Esophagus muscularis mucosa (tissue), 4 donors: Measurements from ENCODE around the gene TEX35. TPM values are rescaled to one million over a fixed set of nuclear protein-coding genes. Genes with fewer than 3 reads are reported as not detected.
A peak's percentile ranks its signal among the peaks of the same experiment; 100 is the strongest.

Source experiments
- DNase-seq: peaks from one replicate; pipeline ENCODE4 v3.0.0-alpha.2; 2017; ENCODE audit errors: extremely low spot score
- H3K27ac ChIP-seq, 4 donors: fragments of 200-600 bp; sonication (generic); replicated peaks in 1 of 4; 1 replicate in 3 of 4; 2 replicates in 1 of 4; pipeline ENCODE4 v1.5.1; 2016 to 2019; ENCODE audit warnings: mild to moderate bottlenecking in 1 of 4
- H3K27me3 ChIP-seq, 4 donors: fragments of 200-600 bp; sonication (generic); one replicate each; pipeline versions ENCODE4 v1.5.1 to v1.6.0; 2016 to 2019
- H3K36me3 ChIP-seq, 4 donors: fragments of 200-600 bp; sonication (generic); one replicate each; pipeline ENCODE4 v1.5.1; 2016 to 2019
- H3K4me1 ChIP-seq, 4 donors: fragments of 200-600 bp; sonication (generic); one replicate each; pipeline ENCODE4 v1.5.1; 2016 to 2019
- H3K4me3 ChIP-seq, 4 donors: fragments of 200-600 bp; sonication (generic); 1 replicate in 2 of 4; 2 replicates in 2 of 4; pipeline ENCODE4 v1.5.1; 2016 to 2019; ENCODE audit warnings: mild to moderate bottlenecking in 4 of 4, moderate library complexity in 1 of 4
- H3K9me3 ChIP-seq, 4 donors: fragments of 200-600 bp; sonication (generic); 1 replicate in 3 of 4; 2 replicates in 1 of 4; pipeline ENCODE4 v1.5.1; 2016 to 2019
- EP300 ChIP-seq: sonication (generic); formaldehyde crosslinking; IDR thresholded peaks from one replicate; pipeline ENCODE4 v1.6.1; 2017; ENCODE audit warnings: antibody characterized with exemption
- POLR2A ChIP-seq: fragments of 450-650 bp; IDR thresholded peaks from one replicate; pipeline ENCODE4 v1.6.1; 2017; ENCODE audit warnings: antibody characterized with exemption, moderate library complexity, mild to moderate bottlenecking, low read depth
- POLR2AphosphoS5 ChIP-seq, 2 donors: sonication (generic); formaldehyde crosslinking; IDR thresholded peaks; one replicate each; pipeline ENCODE4 v1.6.1; 2017; ENCODE audit warnings: antibody characterized with exemption in 2 of 2
- WGBS: methylation state at CpG from one replicate; pipeline ENCODE4 v1.1.5; 2018; 5-methylcytosine and 5-hydroxymethylcytosine counted together
- intact Hi-C: fragments of 100-400 bp; cut with DNase I; formaldehyde crosslinking; loops from one replicate; pipeline ENCODE4 v1.15.1; 2023
- total RNA-seq, 4 donors: library from RNA; depleted of rRNA; stranded (reverse); fragments of >200 nt; gene quantifications; one replicate each; pipeline versions ENCODE4 v1.1.0 to v1.2.1, GENCODE V29; 2016
- TF ChIP-seq, protein P1 (sequence below), 3 experiments: fragments of 200-600 bp in 2 of 3; fragments of 450-650 bp in 1 of 3; sonication (generic) in 2 of 3; IDR thresholded peaks; one replicate each; pipeline ENCODE4 v1.5.1; 2017 to 2019; ENCODE audit warnings: antibody characterized with exemption in 3 of 3, mild to moderate bottlenecking in 2 of 3, moderate library complexity in 1 of 3

TEX35 gene
- total RNA-seq, 4 donors from 2014 or later = not detected

DNA sequence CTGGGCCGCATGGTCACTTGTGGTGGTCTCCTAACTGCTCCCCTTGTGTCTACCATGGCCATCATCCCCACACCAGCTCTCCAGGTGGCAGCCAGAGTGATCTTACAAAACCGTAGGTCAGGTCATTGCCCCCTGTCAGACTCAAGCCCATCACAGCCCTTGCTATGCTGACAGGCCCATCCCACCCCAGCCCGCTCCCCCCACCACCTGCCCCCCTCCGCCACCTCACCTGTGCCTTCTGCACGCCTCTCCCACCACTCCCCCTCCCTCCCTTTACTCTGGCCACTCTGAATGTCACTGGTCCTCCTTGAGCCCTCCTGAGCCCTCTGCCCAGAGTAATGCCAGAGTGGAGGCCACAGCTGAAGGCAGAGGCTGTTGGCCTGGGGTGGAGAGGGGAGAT, 28.5 kb downstream of the TEX35 start:
- peak overlapping the region in 3 of 4 donors; percentile 78 to 82 (median 79) for H3K4me3 ChIP-seq
- WGBS = 92% methylated on average over 5 of the region's 5 CpGs
- TF ChIP-seq, protein P1, sequence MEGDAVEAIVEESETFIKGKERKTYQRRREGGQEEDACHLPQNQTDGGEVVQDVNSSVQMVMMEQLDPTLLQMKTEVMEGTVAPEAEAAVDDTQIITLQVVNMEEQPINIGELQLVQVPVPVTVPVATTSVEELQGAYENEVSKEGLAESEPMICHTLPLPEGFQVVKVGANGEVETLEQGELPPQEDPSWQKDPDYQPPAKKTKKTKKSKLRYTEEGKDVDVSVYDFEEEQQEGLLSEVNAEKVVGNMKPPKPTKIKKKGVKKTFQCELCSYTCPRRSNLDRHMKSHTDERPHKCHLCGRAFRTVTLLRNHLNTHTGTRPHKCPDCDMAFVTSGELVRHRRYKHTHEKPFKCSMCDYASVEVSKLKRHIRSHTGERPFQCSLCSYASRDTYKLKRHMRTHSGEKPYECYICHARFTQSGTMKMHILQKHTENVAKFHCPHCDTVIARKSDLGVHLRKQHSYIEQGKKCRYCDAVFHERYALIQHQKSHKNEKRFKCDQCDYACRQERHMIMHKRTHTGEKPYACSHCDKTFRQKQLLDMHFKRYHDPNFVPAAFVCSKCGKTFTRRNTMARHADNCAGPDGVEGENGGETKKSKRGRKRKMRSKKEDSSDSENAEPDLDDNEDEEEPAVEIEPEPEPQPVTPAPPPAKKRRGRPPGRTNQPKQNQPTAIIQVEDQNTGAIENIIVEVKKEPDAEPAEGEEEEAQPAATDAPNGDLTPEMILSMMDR (IDR thresholded peaks at IDR 0.05) = no peak

DNA sequence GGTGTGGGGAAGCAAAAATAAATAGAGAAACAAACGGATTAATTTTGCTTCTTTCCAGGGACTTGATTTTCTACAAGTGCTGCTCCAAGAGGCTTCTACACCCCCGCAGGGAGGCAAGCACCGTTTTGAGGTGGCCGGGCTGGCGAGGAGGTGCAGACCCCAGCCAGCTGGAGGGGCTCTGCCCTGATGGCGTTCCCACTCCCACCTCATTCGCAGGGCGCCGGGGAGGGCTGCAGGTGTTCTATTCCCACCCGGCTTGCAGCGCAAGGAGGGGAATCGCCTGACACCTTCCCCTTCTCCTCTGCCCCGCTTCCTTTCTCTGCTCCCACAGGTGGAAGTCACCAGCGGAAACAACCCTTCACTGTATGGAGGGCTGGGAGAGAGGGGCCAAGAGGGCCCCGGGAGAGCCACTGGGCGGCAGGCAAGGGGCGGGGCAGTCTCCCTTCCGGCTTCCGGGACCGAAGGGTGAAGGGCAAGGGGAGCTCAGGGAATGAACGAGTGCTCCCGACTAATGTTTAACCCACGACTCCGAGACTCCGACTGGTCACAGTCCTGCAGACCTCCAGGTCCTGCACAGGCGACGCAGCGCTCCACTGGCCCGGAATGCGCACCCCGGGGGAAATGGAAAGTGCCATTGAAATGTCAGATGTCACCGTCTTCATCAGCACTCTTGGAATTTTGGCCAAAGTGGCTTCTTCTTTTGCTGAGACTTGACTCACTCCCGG, 29.1 kb downstream of the TEX35 start:
- Histone ChIP-seq H3K27ac (peak overlapping the region; percentile 76 to 83 (median 82)), H3K4me1 (peaks cover 21 to 38% (median 31%) of the 10 kb centered on the region in 4 donors), H3K36me3 (peaks cover 0 to 3% (median under 1%) of the 10 kb centered on the region in 4 donors), H3K4me3 (peak overlapping the region; percentile 78 to 82 (median 80)), H3K27me3 (no peaks in the 10 kb centered on the region), H3K9me3 (no peaks in the 10 kb centered on the region)
- DNase-seq = no peak
- intact Hi-C loops = loop anchor here (2.0 kb wide), 1 partner anchor 211 kb away; no protein-coding TSS in a partner anchor
- TF ChIP-seq, protein P1 (IDR thresholded peaks at IDR 0.05) = no peak
- TF ChIP-seq EP300 (no peak), POLR2A (no peak), POLR2AphosphoS5 (IDR thresholded peaks at IDR 0.05) (no peak)
- 8% methylated on average over 30 of the region's 33 CpGs for WGBS

More for the DNA sequence above, 28.5 kb downstream of the TEX35 start:
- Histone ChIP-seq H3K27ac (peak overlapping the region in 1 of 4 donors; percentile 83), H3K36me3 (no peaks in the 10 kb centered on the region), H3K9me3 (no peaks in the 10 kb centered on the region), H3K4me1 (peaks cover 22 to 43% (median 34%) of the 10 kb centered on the region in 4 donors), H3K27me3 (no peaks in the 10 kb centered on the region)
- intact Hi-C loops = no loop called here
- DNase-seq = no peak

DNA sequence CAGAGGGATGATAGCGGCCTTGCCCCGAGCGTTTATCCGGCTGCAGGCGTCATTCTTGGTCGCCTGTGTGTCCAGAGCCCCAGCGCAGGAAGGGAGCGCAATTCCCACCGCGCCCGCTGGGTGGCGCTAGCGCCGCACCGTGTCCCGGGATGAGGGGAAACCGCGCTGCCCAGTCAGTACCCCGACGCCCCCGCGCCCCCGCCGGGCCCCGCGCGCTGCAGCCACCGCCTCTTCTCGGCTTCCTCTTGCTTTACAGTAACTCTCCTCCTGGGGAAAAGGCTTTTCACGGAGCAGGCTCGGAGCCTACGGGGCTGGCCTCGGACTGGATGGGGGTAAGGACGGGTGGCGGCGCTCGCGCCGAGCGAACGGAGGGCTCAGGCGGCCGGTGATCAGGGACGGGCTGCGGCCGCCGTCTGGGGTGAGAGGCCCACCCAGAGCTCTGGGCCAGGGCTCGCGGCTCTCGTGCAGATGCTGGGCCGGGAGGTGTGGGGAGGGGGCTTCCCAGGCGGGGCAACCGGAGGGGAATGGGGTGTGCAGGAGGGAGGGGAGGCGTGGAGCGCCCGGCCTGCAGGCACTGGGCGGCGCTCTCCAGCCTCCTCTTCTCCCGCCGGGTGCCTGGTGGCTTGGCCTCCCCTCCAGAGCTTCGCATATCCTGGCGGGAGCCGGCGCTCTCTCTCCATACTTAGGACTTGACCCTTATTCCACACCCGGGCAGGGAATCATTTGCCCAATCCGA, 29.8 kb downstream of the TEX35 start:
- H3K9me3 ChIP-seq = no peaks in the 10 kb centered on the region
- intact Hi-C loops = loop anchor here (2.0 kb wide), 1 partner anchor 210 kb away; no protein-coding TSS in a partner anchor
- peaks cover 16 to 32% (median 27%) of the 10 kb centered on the region in 4 donors for H3K4me1 ChIP-seq
- no peaks in the 10 kb centered on the region for H3K27me3 ChIP-seq
- peaks cover 0 to 9% (median 3%) of the 10 kb centered on the region in 4 donors for H3K36me3 ChIP-seq
- TF ChIP-seq POLR2AphosphoS5 (IDR thresholded peaks at IDR 0.05) = no peak
- TF ChIP-seq, protein P1 (IDR thresholded peaks at IDR 0.05) = peak; percentile 96 to 99 (median 98)
- peak overlapping the region; percentile 76 to 83 (median 82) for H3K27ac ChIP-seq
- H3K4me3 ChIP-seq = peak overlapping the region; percentile 78 to 82 (median 80)
- 0% methylated on average over 12 of the region's 66 CpGs for WGBS
- peak; percentile 98 for DNase-seq

DNA sequence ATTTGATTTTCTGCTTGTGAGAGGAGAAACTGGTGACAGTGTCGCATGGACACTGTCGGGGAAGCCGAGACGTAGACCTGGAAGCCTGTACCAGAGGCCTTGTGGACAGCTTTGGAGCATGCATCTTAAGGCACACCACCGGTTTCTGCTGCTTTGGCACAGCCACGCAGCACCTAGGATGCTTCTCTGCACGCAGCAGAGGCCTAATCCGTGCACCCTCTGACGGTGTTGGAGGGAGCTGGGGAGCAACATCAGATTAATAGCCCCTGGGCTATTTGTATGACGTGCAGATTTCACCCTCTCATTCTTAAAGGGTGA, 30.3 kb downstream of the TEX35 start:
- TF ChIP-seq POLR2A (no peak), POLR2AphosphoS5 (IDR thresholded peaks at IDR 0.05) (no peak), EP300 (no peak)
- TF ChIP-seq, protein P1 (IDR thresholded peaks at IDR 0.05) = no peak
- peaks cover 12 to 32% (median 27%) of the 10 kb centered on the region in 4 donors for H3K4me1 ChIP-seq
- H3K27me3 ChIP-seq = no peaks in the 10 kb centered on the region
- peak overlapping the region; percentile 76 to 83 (median 82) for H3K27ac ChIP-seq
- H3K36me3 ChIP-seq = peaks cover 0 to 14% (median 5%) of the 10 kb centered on the region in 4 donors
- intact Hi-C loops = loop anchor here (2.0 kb wide), 1 partner anchor 210 kb away; no protein-coding TSS in a partner anchor
- no peaks in the 10 kb centered on the region for H3K9me3 ChIP-seq
- peak overlapping the region; percentile 78 to 82 (median 80) for H3K4me3 ChIP-seq
- 21% methylated on average over 8 of the region's 10 CpGs for WGBS
- DNase-seq = no peak
